Measurements from ENCODE around the gene PRKCB.

DNA sequence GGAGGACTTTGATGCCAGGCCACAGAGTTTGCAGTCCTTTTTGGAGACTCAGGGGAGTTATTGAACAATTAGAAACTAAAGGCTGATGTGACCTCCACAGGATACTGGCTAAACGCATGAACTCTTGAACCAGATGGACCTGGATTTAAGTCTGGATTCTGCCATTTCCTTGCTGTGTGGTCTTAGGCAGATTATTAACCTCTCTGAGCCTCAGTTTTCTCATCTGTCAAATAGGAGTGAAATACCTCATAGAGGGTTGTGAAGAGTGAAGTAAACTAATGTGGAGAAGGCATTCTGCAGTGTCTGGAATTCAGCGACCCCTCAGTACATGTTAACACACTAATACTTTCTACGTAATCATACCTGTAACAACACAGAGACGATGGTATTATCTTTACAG lies 93.5 kb downstream of the PRKCB start:
- TF ChIP-seq, protein P1, sequence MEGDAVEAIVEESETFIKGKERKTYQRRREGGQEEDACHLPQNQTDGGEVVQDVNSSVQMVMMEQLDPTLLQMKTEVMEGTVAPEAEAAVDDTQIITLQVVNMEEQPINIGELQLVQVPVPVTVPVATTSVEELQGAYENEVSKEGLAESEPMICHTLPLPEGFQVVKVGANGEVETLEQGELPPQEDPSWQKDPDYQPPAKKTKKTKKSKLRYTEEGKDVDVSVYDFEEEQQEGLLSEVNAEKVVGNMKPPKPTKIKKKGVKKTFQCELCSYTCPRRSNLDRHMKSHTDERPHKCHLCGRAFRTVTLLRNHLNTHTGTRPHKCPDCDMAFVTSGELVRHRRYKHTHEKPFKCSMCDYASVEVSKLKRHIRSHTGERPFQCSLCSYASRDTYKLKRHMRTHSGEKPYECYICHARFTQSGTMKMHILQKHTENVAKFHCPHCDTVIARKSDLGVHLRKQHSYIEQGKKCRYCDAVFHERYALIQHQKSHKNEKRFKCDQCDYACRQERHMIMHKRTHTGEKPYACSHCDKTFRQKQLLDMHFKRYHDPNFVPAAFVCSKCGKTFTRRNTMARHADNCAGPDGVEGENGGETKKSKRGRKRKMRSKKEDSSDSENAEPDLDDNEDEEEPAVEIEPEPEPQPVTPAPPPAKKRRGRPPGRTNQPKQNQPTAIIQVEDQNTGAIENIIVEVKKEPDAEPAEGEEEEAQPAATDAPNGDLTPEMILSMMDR (IDR thresholded peaks at IDR 0.05), result no peak
- TF ChIP-seq POLR2A (IDR thresholded peaks at IDR 0.05), result no peak
